Measurements from ENCODE around the gene APC.

DNA sequence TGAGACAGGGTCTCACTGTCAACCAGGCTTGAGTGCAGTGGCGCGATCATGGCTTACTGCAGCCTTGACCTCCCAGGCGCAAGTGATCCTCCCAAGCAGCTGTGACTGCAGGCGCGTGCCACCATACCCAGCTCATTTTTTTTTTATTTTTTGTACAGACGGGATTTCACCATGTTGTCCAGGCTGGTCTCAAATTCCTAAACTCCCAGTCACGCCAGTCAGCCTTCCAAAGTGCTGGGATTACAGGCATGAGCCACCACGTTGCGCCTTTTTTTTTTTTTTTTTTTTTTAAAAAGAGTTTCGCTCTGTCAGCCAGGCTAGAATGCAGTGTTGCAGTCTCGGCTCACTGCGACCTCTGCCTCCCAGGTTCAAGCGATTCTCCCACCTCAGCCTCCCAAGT, 96.3 kb downstream of the APC start:
- TF ChIP-seq, protein P1, sequence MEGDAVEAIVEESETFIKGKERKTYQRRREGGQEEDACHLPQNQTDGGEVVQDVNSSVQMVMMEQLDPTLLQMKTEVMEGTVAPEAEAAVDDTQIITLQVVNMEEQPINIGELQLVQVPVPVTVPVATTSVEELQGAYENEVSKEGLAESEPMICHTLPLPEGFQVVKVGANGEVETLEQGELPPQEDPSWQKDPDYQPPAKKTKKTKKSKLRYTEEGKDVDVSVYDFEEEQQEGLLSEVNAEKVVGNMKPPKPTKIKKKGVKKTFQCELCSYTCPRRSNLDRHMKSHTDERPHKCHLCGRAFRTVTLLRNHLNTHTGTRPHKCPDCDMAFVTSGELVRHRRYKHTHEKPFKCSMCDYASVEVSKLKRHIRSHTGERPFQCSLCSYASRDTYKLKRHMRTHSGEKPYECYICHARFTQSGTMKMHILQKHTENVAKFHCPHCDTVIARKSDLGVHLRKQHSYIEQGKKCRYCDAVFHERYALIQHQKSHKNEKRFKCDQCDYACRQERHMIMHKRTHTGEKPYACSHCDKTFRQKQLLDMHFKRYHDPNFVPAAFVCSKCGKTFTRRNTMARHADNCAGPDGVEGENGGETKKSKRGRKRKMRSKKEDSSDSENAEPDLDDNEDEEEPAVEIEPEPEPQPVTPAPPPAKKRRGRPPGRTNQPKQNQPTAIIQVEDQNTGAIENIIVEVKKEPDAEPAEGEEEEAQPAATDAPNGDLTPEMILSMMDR (IDR thresholded peaks at IDR 0.05): no peak
- TF ChIP-seq EP300 (IDR thresholded peaks at IDR 0.05): no peak

Measured in esophagus muscularis mucosa (tissue), 3 donors.